Renal cortical epithelial cell (primary cell): ENCODE data around the gene C6orf118. TPM values are rescaled to one million over a fixed set of nuclear protein-coding genes. Genes with fewer than 3 reads are reported as not detected.

Source experiments
- DNase-seq: peaks from one replicate; pipeline ENCODE4 v3.0.0-alpha.2; 2011; ENCODE audit warnings: low read depth
- total RNA-seq: library from RNA; depleted of rRNA; stranded (reverse); fragments of >200 nt; gene quantifications from 2 replicates; pipeline ENCODE4 v1.2.3, GENCODE V29; 2014

Gene C6orf118
- total RNA-seq, 1 donor from 2014 or later = 0.10 TPM

GRCh38 chr6:165244524-165245247, 64.7 kb downstream of the C6orf118 start:
- no peak for DNase-seq

GRCh38 chr6:165243801-165244200, 65.6 kb downstream of the C6orf118 start:
- no peak for DNase-seq

DNA sequence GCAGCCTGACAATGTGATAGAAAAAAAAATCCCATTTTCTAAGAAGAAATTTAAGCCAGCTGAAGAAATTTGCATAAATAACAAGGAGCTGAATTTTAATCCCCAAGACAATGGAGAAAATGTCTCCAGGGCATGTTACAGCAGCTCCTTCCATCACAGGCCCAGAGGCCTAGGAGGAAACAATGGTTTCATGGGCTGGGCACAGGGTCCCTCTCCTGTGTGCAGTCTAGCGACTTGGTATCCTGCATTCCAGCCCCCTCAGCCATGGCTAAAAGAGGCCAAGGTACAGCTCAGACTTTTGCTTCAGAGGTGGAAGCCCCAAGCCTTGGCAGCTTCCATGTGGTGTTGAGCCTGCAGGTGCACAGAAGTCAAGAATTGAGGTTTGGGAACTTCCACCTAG, 73.1 kb downstream of the C6orf118 start:
- no peak for DNase-seq

- DNase-seq = no peak
Observed at GRCh38 chr6:165232731-165233488, 76.5 kb downstream of the C6orf118 start.

GRCh38 chr6:165231581-165232561, 77.5 kb downstream of the C6orf118 start:
- DNase-seq = peak; percentile 72

- DNase-seq = no peak
Observed at GRCh38 chr6:165231177-165231576, 78.2 kb downstream of the C6orf118 start.
